Activated CD4-positive, alpha-beta T cell treated with anti-CD3 and anti-CD28 coated beads for 4 hours (primary cell): ENCODE results near the gene SLC37A2.

Experiments used
- DNase-seq, 2 donors: peaks; one replicate each; pipeline ENCODE4 v3.0.0-alpha.2; 2020

SLC37A2 gene

GRCh38 chr11:125112208-125112604, 49.1 kb downstream of the SLC37A2 start:
- DNase-seq, result no peak

- no peak for DNase-seq
These were observed 51.4 kb downstream of the SLC37A2 start for GRCh38 chr11:125114518-125114917.

- DNase-seq, result no peak
These were observed 54.3 kb downstream of the SLC37A2 start for GRCh38 chr11:125117429-125117828.

GRCh38 chr11:125123194-125123946, 60.3 kb downstream of the SLC37A2 start:
- no peak for DNase-seq

- peak; percentile 8 to 11 for DNase-seq
These were observed 61.0 kb downstream of the SLC37A2 start for GRCh38 chr11:125123947-125124617.

- no peak for DNase-seq
These were observed 61.5 kb downstream of the SLC37A2 start for GRCh38 chr11:125124618-125124992.

- DNase-seq, result no peak
These were observed 65.3 kb downstream of the SLC37A2 start for GRCh38 chr11:125128450-125128849.

- DNase-seq, result no peak
These were observed 66.3 kb downstream of the SLC37A2 start for GRCh38 chr11:125129316-125129993.

GRCh38 chr11:125132071-125132470, 69.0 kb downstream of the SLC37A2 start:
- no peak for DNase-seq

- DNase-seq, result no peak
These were observed 69.5 kb downstream of the SLC37A2 start for GRCh38 chr11:125132596-125132995.

GRCh38 chr11:125136001-125136400, 72.9 kb downstream of the SLC37A2 start:
- DNase-seq, result no peak

- no peak for DNase-seq
These were observed 75.9 kb downstream of the SLC37A2 start for GRCh38 chr11:125138966-125139365.

GRCh38 chr11:125139778-125140177, 76.7 kb downstream of the SLC37A2 start:
- no peak for DNase-seq
